H54 (cell line): ENCODE measurements around the gene EML1.
A peak's percentile ranks its signal among the peaks of the same experiment; 100 is the strongest.

Experiments used
- DNase-seq: peaks from one replicate; pipeline ENCODE4 v3.0.0; 2011; ENCODE audit warnings: low spot score, mixed read lengths; ENCODE audit not compliant: insufficient read length
- FAIRE-seq: peaks from 3 replicates; lab custom pipeline; 2011; peaks lifted over from hg19 to GRCh38; lab: Jason Lieb, UNC
- POLR2A ChIP-seq: IDR thresholded peaks from 2 replicates; pipeline ENCODE4 v1.6.1; 2011; ENCODE audit warnings: low read depth, mild to moderate bottlenecking, low read length

EML1 gene

GRCh38 chr14:99763527-99764221 lies 29.5 kb upstream of the EML1 start:
- no peak for TF ChIP-seq POLR2A
- FAIRE-seq (no peak), DNase-seq (no peak)

DNA sequence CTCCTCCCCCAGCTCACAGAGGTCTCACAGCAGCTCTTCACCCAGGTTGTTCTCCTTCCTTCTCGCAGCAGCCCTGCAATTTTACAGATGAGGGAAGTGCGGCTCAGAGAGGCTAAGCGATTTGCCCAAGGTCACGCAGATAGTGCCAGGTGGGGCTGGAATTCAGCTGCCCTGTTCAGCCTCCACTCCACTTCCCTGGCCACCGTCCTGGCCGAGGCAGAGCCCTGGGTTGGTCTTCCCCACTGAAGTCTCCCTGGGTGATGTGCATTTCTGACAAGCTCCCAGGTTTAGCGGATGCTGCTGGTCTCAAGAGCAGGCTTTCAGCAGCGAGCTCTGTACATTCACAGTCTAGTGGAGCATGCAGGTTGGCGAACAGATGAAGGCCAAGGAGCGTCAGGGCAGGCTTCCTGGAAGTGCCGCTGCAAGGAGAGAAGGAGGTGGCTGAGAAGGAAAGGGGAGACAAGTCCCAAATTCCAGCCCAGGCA lies 28.9 kb upstream of the EML1 start:
- FAIRE-seq, result no peak
- no peak for TF ChIP-seq POLR2A

DNA sequence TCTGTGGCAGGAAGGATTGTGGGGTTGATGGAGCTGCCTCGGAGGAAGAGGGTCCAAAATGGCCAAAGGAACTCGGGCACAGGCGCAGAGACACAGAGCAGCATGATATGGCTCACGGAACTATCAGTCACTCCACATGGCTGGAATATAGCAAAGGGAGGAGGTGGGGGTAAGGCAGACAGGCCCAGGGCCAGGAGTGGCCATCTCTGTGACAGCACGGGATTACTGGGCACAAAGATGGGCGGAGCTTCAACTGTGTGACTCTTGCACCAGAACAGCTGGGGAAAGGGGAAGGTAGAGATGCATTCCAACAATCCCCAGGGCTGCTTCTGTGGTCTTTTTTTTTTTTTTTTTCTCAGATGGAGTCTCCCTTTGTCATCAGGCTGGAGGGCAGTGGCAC lies 24.8 kb upstream of the EML1 start:
- FAIRE-seq (no peak), DNase-seq (no peak)
- TF ChIP-seq POLR2A, result no peak

More for the DNA sequence above, 28.9 kb upstream of the EML1 start:
- DNase-seq, result no peak

GRCh38 chr14:99769123-99769522 lies 24.1 kb upstream of the EML1 start:
- DNase-seq (no peak), FAIRE-seq (no peak)
- no peak for TF ChIP-seq POLR2A

DNA sequence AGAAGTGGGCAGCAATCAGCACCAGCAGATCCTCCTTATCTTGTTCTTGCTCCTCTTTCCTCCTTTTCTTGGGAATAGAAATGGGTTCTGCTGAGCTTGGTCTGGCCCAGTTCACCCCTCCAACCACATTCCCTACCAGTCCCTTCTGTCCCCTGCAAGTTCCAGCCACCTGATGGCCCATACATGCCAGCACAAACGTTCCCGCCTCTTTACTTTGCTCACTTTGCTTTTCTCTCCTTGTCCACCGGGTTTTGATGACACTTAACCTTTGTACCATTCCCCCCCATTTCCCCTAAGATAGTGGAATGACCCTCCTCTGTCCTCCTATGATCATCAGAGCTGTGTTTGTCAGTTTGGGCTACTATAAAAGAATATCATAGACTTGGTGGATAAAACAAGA lies 23.4 kb upstream of the EML1 start:
- no peak for DNase-seq
- no peak for TF ChIP-seq POLR2A
- no peak for FAIRE-seq

DNA sequence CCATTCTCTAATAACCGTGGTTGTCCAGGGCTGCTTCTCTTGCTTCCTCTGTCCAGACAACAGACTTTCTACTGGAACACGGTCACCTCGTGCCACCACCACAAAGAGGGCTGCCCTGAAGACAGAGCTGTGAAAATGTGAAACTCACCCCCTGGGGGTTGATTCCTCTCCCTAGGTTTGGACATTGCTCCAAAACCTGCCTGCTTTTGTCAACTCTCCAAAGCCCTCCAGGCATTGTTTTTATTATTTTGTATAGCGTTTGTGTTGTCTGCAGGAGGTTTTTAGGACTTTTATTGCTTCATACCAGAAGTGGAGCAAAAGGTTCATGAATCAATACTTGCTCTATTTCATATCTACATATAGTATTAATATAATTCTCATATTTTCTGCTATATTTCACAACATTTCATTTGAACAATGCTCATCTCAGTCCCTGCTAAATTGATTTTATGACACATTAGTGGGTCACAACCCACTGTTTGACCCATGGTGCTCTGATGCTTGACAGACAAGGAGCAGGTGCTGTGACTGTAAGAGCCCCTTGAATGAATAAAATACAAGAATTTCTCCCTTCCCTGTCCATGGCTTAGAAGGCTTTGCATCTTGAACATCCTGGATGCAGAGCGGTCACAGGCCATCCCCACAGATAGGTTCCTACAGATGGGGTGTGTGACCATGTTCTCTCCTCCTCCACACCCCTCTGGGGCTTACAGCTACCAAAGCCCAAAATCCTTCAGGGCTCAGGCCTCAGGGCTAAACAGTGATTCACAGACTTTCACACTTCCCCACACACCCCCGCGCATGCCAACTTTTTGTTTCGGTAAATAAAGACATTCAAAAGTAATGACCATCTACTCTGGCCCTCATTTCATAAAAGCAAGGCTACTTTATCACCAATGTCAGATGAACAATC lies 20.6 kb upstream of the EML1 start:
- DNase-seq (no peak), FAIRE-seq (no peak)
- TF ChIP-seq POLR2A, result no peak

GRCh38 chr14:99773521-99774497 lies 19.4 kb upstream of the EML1 start:
- FAIRE-seq, result no peak
- no peak for TF ChIP-seq POLR2A

DNA sequence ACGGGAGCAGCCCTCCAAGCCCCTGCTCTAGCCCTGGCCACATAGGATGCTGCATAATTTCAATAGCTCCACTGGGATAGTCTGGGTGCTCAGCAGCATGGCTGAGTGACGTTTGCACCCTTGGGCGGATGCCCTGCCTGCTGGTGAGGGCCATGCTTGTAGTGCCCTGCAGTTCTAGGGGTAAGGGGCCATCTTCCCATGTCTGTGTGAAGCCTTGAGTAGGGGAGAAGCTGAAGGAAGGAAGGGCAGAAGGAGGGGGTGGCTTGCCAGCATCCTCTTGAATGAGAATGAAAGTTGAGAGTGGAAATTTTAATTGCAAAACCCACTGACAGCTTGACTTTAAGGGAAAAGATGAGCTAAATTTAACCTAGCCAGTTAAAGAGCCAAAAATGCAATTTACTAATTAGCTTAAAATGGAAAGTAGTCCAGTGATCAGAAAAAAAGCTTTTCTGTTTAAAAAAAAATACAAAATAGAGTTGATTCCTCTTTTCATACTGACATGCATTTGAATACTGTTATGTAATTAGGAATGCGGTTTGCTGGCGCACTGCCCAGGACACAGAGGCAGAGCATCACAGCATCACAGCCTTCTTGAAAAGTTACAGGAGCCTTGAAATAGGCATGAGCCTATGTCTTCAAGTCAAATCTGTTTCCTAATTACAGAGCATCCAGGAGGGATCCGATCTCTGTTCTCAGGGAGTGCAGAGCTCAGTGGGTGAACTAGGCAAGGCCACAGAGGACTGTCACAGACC lies 18.5 kb upstream of the EML1 start:
- no peak for TF ChIP-seq POLR2A
- FAIRE-seq (no peak), DNase-seq (no peak)

More at GRCh38 chr14:99773521-99774497, 19.4 kb upstream of the EML1 start:
- DNase-seq, result no peak

- no peak for TF ChIP-seq POLR2A
- DNase-seq (no peak), FAIRE-seq (no peak)
Measured at GRCh38 chr14:99775351-99775750, 17.9 kb upstream of the EML1 start.

DNA sequence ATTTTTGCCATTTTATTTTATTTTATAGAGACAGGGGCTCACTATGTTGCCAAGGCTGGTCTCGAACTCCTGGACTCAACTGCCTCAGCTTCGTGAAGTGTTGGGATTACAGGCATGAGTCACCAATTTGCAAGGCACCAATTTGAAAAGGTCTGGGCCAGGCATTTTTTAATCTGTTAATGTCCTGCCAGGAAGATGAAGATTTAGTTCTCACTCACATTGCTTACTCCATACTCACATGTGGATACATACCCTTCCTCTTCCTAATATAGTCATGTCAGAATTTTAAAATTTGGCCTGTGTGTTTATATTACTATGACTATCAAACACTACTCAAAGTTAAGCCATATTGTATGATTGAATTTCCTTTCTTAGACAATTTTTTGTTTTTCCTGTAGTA lies 15.3 kb upstream of the EML1 start:
- no peak for TF ChIP-seq POLR2A
- no peak for FAIRE-seq
- no peak for DNase-seq

DNA sequence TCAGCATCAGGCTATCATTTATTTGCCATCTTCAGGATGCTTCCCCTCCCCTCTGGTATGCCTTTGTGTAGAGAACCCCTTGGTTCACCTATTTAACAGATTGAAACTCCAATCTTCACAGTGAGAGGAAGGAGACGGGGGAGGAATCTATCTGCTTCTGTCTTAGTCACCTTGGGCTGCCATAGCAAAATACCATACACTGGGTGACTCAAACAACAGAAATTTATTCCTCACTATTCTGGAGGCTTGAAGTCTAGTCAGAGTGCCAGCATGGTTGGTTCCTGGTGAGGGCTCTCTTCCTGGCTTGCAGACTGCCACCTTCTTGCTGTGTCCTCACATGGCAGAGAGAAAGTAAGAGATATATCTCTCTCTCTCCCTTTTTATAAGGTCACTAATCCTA lies 13.5 kb upstream of the EML1 start:
- DNase-seq (no peak), FAIRE-seq (peak; percentile 90)
- TF ChIP-seq POLR2A, result no peak

GRCh38 chr14:99780690-99781089 lies 12.5 kb upstream of the EML1 start:
- no peak for TF ChIP-seq POLR2A
- FAIRE-seq, result no peak
- DNase-seq, result no peak

DNA sequence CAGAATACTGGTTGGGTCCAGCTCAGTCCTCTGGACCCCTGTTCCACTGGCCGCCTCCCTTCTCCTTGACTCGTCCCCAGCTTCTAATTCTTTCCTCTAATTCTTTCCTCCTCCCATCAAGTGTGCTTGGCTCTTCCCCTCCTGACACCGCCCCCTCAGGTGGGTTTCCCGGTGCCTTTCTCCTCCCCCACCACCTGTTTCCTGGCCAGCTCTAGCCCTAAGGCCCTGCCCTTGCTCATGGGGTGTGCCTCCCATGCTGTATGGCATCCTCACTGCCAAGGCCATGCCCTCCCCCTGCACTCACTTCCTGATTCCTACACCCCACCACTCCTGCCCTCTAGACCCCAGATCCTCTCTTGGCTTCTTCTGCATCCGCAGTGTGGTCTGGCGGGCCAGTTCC lies 12.1 kb upstream of the EML1 start:
- no peak for DNase-seq
- FAIRE-seq, result no peak
- TF ChIP-seq POLR2A, result no peak
